NCI-H1092 (cell line): Measurements from ENCODE around the gene RALGAPB.
A peak's percentile ranks its signal among the peaks of the same experiment; 100 is the strongest.
"Not testable (repeated sequence)": the region's sequence is repeated elsewhere in the genome, so short reads cannot be mapped to it uniquely, and the experiment has no call there.

Source experiments
- DNase-seq: peaks from one replicate; lab custom pipeline; 2025; lab: John Stamatoyannopoulos, UW

RALGAPB gene

GRCh38 chr20:38447251-38447661, 25.4 kb upstream of the RALGAPB start:
- DNase-seq, result no peak

- no peak for DNase-seq
Observed at GRCh38 chr20:38447931-38448675, 24.5 kb upstream of the RALGAPB start.

- DNase-seq, result no peak
Observed at GRCh38 chr20:38449046-38449445, 23.6 kb upstream of the RALGAPB start.

- DNase-seq, result no peak
Observed at GRCh38 chr20:38450412-38450975, 22.1 kb upstream of the RALGAPB start.

- no peak for DNase-seq
Observed at GRCh38 chr20:38452880-38453624, 19.6 kb upstream of the RALGAPB start.

- no peak for DNase-seq
Observed at GRCh38 chr20:38453941-38454340, 18.7 kb upstream of the RALGAPB start.

GRCh38 chr20:38454556-38455473, 17.8 kb upstream of the RALGAPB start:
- no peak for DNase-seq

GRCh38 chr20:38458314-38458713, 14.3 kb upstream of the RALGAPB start:
- DNase-seq, result no peak

- no peak for DNase-seq
Observed at GRCh38 chr20:38460040-38460623, 12.5 kb upstream of the RALGAPB start.

- DNase-seq, result not testable (repeated sequence)
Observed at GRCh38 chr20:38460631-38461030, 12.0 kb upstream of the RALGAPB start.

- not testable (repeated sequence) for DNase-seq
Observed at GRCh38 chr20:38461167-38461566, 11.5 kb upstream of the RALGAPB start.

- DNase-seq, result not testable (repeated sequence)
Observed at GRCh38 chr20:38461569-38461968, 11.1 kb upstream of the RALGAPB start.

- no peak for DNase-seq
Observed at GRCh38 chr20:38466171-38466570, 6.5 kb upstream of the RALGAPB start.

GRCh38 chr20:38466983-38467382, 5.7 kb upstream of the RALGAPB start:
- no peak for DNase-seq

GRCh38 chr20:38471245-38471644, 1.4 kb upstream of the RALGAPB start:
- no peak for DNase-seq

GRCh38 chr20:38471987-38472512, 593 bp upstream of the RALGAPB start:
- DNase-seq, result no peak

- peak; percentile 12 for DNase-seq
Observed at GRCh38 chr20:38473367-38473795, 738 bp downstream of the RALGAPB start.

GRCh38 chr20:38477747-38478146, 5.1 kb downstream of the RALGAPB start:
- DNase-seq, result no peak

GRCh38 chr20:38479596-38479995, 7.0 kb downstream of the RALGAPB start:
- DNase-seq, result no peak

GRCh38 chr20:38485041-38485440, 12.4 kb downstream of the RALGAPB start:
- DNase-seq, result no peak

- DNase-seq, result no peak
Observed at GRCh38 chr20:38489181-38489580, 16.5 kb downstream of the RALGAPB start.
